ENCODE results near the gene RBBP8NL. TPM values are rescaled to one million over a fixed set of nuclear protein-coding genes. Genes with fewer than 3 reads are reported as not detected.

RBBP8NL gene
- total RNA-seq, 1 donor from 2014 or later = 0.40 TPM

GRCh38 chr20:62390317-62391164 is 36.8 kb downstream of the RBBP8NL start:
- DNase-seq (ENCODE audit: low read depth) = no peak
- TF ChIP-seq CTCF (conservative IDR thresholded peaks at IDR 0.05; ENCODE audit: low read depth, low read length) = no peak
- H3K4me3 ChIP-seq (ENCODE audit: low read depth, low read length) = no peak overlapping the region

DNA sequence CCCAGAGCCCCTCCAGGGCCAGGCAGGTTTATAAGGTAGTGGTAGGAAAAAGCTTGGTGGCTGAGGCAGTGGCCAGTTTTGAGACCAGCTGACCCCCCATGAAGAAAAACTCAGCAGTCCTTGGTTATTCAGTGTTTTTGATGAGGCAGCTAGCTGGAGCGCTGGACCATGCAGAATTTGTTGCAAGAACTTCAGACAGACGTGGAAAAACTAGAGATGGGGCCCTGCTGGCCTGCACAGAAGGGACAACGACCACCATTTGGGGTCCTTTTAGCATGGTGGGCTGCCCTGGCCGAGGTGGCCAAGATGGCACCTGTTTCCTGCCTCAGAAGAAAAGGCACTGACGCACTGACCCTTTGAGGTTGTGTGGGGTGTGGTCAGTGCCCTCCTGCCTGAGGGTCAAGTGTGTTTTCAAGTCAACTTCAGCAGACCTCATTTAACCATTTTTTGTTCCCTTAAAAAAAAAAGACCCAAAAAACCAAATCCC is 37.7 kb downstream of the RBBP8NL start:
- no peak overlapping the region for H3K4me3 ChIP-seq (ENCODE audit: low read depth, low read length)
- no peak for DNase-seq (ENCODE audit: low read depth)
- no peak for TF ChIP-seq CTCF (conservative IDR thresholded peaks at IDR 0.05; ENCODE audit: low read depth, low read length)

GRCh38 chr20:62388839-62389600 is 38.3 kb downstream of the RBBP8NL start:
- TF ChIP-seq CTCF (conservative IDR thresholded peaks at IDR 0.05; ENCODE audit: low read depth, low read length) = no peak
- H3K4me3 ChIP-seq (ENCODE audit: low read depth, low read length) = no peak overlapping the region
- DNase-seq (ENCODE audit: low read depth) = no peak

DNA sequence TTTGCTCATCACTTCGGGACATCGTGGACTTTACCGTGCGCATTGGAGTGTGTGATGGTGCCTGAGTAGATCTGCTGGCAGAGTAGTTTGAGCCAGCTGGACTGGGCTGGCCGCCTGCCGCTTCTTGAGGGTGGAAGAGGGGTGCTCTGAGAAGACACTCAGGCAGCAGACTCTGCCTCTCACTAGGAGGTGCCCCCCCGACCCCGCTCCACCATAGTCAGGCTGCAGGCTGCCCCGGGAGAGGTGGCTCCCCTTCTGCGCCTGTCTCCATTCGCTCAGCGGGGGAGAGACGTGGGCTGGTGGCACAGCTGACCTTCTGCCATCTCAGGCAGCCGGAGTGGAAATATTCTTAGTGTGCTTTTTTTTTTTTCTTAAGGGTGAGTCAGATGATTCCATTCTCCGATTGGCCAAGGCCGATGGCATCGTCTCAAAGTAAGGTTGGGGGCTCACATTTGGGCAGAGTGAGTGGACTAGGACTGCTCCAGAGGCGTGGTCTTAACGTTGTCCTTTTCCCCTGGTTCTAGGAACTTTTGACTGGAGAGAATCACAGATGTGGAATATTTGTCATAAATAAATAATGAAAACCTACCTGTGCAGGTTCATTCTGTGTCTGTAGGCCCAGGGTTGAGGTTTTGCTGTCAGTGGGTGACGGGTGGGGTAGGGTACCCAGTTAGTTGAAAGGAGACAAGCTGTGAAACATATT is 39.3 kb downstream of the RBBP8NL start:
- no peak for DNase-seq (ENCODE audit: low read depth)
- H3K4me3 ChIP-seq (ENCODE audit: low read depth, low read length) = peak overlapping the region; percentile 99
- TF ChIP-seq CTCF (conservative IDR thresholded peaks at IDR 0.05; ENCODE audit: low read depth, low read length) = no peak

DNA sequence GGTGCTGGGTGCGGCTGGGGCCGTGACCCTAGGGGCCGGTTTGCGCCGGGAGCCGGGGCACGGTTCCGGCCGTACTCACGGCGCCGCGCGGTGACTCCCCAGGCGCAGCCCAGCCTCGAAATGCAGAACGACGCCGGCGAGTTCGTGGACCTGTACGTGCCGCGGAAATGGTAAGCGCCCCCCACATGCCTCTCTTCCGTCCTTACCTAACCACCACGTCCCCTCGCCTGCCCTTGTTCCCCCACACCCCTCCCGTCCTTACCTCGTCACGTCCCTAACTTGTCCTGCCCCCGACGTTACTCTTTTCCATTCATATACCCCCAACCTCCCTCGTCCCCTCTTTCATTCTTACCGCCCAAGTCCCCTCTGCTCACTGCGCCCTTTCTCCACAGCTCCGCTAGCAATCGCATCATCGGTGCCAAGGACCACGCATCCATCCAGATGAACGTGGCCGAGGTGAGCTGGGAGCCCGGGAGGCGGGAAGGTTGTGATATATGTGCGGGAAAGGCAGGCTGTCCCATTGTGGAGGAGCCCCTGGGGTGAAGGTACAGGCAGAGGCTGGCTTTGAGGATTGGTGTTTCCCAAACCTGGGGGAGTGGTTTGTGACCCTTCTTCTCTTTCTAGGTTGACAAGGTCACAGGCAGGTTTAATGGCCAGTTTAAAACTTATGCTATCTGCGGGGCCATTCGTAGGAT is 40.0 kb downstream of the RBBP8NL start:
- DNase-seq (ENCODE audit: low read depth) = no peak
- no peak for TF ChIP-seq CTCF (conservative IDR thresholded peaks at IDR 0.05; ENCODE audit: low read depth, low read length)
- H3K4me3 ChIP-seq (ENCODE audit: low read depth, low read length) = peak overlapping the region; percentile 99

Measured in epithelial cell of proximal tubule (primary cell).